Stimulated activated CD8-positive, alpha-beta memory T cell treated with anti-CD3 and anti-CD28 coated beads, Interleukin-15, amount 100 ng/mL, for 4 hours (primary cell): Measurements from ENCODE around the gene CAPN12.
"Not testable (repeated sequence)": the region's sequence is repeated elsewhere in the genome, so short reads cannot be mapped to it uniquely, and the experiment has no call there.

Source experiments
- DNase-seq, 2 donors: peaks; one replicate each; pipeline ENCODE4 v3.0.0-alpha.2; 2020; ENCODE audit warnings: low read depth in 2 of 2

The CAPN12 gene

GRCh38 chr19:38771569-38771968 is 27.3 kb upstream of the CAPN12 start:
- not testable (repeated sequence) for DNase-seq

GRCh38 chr19:38770949-38771275 is 26.6 kb upstream of the CAPN12 start:
- not testable (repeated sequence) for DNase-seq

- not testable (repeated sequence) for DNase-seq
Measured at GRCh38 chr19:38770228-38770948, 26.1 kb upstream of the CAPN12 start.

DNA sequence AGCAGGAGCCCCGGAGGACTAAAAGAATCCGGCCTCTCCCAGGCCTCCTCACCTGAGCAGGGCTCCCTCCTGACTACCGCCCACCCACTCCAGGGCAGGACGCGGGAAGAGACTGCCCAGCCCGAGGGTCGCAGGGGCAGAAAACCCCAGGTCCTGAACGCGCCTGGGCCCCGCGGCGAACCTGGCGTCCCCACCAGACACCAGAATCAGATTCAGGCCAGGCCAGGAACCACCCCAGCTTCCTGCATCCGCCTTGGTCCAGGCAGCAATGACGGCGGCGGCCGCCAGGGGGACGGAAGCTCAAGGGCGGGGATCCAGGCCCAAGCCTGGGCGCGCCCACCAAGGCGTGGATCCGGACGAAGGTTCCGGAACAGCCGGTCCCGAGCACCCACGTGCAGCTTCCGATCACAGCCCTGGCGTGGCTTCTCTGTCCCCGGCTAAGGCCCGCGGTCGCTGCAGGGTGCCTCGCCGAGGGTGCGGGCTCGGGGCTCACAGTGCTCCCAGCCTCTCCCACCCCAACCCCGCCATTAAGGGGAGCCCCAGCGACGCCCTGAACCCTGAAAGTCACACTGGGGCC is 25.4 kb upstream of the CAPN12 start:
- peak; percentile 77 to 78 for DNase-seq

GRCh38 chr19:38766276-38767047 is 22.2 kb upstream of the CAPN12 start:
- no peak for DNase-seq

DNA sequence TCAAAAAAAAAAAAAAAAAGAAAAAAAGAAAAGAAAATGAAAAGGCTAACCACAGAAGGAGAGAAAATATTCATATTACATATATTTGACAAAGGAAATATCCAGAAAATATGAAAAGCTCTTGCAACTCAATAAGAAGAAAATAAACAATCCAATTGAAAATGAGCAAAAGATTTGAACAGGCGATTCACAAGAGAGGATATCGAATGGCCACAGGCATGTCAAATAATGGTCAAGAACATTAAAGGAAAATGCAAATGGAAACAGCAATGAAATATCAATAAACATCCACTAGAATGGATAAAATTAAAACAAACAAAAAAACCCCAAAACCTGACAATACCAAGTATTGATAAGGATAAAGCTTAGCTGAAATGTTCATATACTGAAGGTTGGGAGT is 20.9 kb upstream of the CAPN12 start:
- DNase-seq, result no peak

DNA sequence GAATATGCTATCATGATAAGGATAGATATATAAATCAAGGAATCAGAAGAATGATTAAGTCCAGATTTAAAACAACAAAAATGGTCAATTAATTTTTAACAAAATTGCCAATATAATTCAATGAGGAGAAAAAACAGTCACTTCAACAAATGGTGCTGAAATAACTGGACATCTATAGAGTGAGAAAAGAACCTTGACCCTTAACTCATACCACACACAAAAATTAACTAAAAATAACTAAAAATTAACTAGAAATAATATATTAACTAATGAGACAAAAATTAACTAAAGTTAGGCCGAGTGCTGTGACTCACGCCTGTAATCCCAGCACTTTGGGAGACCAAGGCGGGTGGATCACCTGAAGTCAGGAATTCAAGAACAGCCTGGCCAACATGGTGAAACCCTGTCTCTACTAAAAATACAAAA is 19.5 kb upstream of the CAPN12 start:
- DNase-seq, result no peak

DNA sequence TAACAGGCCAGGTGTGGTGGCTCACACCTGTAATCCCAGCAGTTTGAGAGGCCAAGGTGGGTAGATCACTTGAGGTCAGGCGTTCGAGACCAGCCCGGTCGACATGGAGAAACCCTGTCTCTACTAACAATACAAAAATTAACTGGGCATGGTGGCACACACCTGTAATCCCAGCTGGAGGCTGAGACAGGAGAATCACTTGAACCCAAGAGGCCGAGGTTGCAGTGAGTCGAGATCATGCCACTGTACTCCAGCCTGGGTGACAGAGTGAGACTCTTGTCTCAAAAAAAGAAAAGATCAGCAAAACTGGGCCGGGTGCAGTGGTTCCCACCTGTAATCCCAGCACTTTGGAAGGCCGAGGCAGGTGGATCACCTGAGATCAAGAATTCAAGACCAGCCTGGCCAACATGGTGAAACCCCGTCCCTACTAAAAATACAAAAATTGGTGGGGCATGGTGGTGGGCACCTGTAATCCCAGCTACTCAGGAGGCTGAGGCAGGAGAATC is 17.7 kb upstream of the CAPN12 start:
- DNase-seq, result not testable (repeated sequence)

- DNase-seq, result not testable (repeated sequence)
Measured at GRCh38 chr19:38760805-38761517, 16.7 kb upstream of the CAPN12 start.

GRCh38 chr19:38759590-38760003 is 15.3 kb upstream of the CAPN12 start:
- DNase-seq, result no peak

- DNase-seq, result not testable (repeated sequence)
Measured at GRCh38 chr19:38754196-38754595, 9.9 kb upstream of the CAPN12 start.

DNA sequence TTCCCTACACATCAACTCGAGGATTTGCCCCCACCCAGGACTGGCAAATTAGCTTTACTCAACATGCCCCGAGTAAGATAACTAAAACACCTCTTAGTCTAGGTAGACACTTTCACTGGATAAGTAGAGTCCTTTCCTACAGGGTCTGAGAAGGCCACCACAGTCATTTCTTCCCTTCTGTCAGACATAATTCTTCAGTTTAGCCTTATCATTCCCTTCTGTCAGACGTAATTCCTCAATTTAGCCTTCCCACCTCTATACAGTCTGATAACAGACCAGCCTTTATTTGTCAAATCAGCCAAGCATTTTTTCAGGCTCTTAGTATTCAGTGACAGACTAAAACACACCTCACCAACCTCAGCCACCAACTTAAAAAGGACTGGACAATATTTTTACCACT is 9.5 kb upstream of the CAPN12 start:
- not testable (repeated sequence) for DNase-seq

DNA sequence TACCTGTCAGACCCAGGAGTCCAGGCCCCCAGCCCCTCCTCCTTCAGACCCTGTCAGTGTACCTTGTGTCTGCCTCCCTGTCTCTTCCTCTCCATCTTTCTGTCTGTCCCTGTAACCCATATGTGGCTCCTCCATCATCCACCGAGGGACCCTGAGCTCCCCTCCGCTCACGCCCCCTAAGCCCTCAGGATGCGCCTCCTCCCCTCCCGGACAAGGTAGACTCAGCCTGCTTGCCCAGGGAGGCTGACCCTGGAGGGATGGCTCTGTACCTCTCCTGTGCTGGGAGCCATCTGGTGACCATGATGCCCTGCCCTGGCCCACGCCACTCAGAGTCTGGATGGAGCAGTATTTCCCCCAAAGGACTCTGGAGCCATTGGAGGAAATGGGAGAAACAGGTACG is 1.0 kb upstream of the CAPN12 start:
- DNase-seq, result no peak

DNA sequence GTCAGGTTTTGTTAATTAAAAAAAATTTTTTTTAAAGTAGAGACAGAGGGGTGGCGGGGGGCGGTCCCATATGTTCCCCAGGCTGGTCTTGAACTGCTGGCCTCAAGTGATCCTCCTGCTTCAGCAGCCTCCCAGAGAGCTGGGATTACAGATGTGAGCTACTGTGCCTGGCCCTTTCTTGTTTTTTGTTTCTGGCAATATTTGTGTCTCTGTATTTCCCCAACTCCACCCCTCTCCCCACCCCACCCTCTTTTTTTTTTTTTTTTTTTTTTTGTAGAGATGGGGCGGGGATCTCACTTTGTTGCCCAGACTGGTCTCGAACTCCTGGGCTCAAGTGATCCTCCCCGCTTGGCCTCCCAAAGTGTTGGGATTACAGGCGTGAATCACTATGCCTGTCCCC is 600 bp upstream of the CAPN12 start:
- no peak for DNase-seq

GRCh38 chr19:38743394-38744297 is 628 bp downstream of the CAPN12 start:
- DNase-seq, result no peak

GRCh38 chr19:38742906-38743305 is 1.4 kb downstream of the CAPN12 start:
- no peak for DNase-seq

- DNase-seq, result no peak
Measured at GRCh38 chr19:38742296-38742695, 2.0 kb downstream of the CAPN12 start.

DNA sequence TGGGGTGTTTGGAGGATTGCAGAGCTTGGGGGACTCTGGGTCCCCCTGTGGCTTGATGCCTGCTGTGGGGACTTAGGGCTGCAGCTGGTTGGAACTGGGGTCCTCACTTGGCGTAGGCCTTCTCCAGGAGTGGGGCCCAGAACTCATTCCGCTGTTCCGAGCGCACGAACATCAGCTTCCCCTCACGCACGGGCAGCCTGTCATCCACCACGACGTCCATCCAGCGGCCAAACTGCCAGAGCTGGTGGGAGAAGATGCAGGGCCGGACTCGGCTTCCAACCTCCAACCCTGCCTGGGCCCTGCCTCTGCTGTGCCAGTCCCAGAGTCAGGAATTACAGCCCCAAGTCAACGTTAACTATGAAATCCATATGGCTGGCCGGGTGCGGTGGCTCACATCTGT is 2.6 kb downstream of the CAPN12 start:
- no peak for DNase-seq

GRCh38 chr19:38740932-38741331 is 3.3 kb downstream of the CAPN12 start:
- DNase-seq, result no peak

GRCh38 chr19:38740257-38740592 is 4.0 kb downstream of the CAPN12 start:
- DNase-seq, result no peak
